GM13977 (cell line): Measurements from ENCODE around the gene ADAMTS9.
"Not testable (repeated sequence)": the region's sequence is repeated elsewhere in the genome, so short reads cannot be mapped to it uniquely, and the experiment has no call there.

Experiments
- DNase-seq: peaks from one replicate; pipeline ENCODE4 v3.0.0; 2012; ENCODE audit warnings: low spot score
- in situ Hi-C: fragments of 300-500 bp; cut with MboI; formaldehyde crosslinking; loops from one replicate; pipeline ENCODE4 v1.12.0; 2022; ENCODE audit warnings: low sequenced_read_pairs, low pct_unique_long_range_greater_than_20kb, mixed read lengths, inconsistent platforms; ENCODE audit not compliant: unreplicated experiment
- TF ChIP-seq, protein P1 (sequence below): IDR thresholded peaks from 2 replicates; pipeline ENCODE4 v1.5.1; 2012; ENCODE audit warnings: mild to moderate bottlenecking, control low read depth; ENCODE audit not compliant: insufficient read depth; ENCODE audit errors: extremely low read depth, missing control alignments

The ADAMTS9 gene

DNA sequence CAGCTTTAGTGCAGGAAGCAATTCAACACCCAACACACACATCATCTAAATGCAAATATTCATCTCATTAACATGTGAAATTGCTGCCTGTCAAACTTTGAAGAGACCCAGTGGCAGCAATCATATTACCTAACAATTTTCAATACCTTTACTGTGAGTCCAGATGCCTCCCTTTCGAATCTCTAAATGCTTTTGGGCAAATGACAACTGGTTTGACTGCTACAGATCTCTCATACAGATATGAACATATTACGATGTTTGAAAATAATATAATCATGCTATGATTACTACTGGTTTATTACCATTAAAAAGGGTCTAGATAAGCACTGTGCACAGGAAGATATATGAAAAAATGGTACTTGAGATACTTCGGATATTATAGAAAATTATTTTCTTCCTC lies 137.9 kb downstream of the ADAMTS9 start:
- DNase-seq = no peak
- in situ Hi-C loops = no loop called here
- TF ChIP-seq, protein P1, sequence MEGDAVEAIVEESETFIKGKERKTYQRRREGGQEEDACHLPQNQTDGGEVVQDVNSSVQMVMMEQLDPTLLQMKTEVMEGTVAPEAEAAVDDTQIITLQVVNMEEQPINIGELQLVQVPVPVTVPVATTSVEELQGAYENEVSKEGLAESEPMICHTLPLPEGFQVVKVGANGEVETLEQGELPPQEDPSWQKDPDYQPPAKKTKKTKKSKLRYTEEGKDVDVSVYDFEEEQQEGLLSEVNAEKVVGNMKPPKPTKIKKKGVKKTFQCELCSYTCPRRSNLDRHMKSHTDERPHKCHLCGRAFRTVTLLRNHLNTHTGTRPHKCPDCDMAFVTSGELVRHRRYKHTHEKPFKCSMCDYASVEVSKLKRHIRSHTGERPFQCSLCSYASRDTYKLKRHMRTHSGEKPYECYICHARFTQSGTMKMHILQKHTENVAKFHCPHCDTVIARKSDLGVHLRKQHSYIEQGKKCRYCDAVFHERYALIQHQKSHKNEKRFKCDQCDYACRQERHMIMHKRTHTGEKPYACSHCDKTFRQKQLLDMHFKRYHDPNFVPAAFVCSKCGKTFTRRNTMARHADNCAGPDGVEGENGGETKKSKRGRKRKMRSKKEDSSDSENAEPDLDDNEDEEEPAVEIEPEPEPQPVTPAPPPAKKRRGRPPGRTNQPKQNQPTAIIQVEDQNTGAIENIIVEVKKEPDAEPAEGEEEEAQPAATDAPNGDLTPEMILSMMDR = no peak

DNA sequence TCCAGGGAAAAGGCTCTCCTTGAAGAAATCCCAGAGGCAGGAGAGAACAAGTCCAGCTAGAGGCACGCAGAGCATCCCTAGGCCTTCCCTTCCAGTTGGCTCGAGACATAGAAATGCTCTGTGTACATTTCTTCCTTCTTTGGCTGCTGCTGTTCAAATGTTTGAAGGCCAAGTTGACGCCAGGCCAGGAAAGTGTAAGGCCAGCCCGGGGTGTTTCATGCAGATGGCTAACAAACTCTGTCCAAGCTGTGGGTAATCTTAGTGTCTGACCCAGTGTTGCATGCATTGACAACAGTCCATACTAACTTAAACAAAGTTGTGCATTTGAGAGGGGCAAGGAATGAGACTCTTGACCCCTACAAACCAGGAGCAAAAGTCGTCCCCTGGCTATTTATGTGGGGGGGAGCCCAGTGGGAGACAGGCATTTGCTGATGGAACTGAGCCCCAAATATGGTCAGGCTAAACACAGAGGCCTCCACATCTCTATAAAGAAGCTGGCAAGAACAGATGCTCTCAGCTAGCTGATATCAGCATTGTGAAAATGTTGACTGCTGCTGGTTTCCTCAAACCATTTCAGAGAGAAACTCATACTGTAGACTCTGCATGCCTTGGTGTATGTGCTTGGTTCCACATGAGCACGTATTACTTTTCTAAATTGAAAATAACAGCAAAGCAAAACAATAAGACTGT lies 139.5 kb downstream of the ADAMTS9 start:
- in situ Hi-C loops = no loop called here
- TF ChIP-seq, protein P1 = no peak
- no peak for DNase-seq

DNA sequence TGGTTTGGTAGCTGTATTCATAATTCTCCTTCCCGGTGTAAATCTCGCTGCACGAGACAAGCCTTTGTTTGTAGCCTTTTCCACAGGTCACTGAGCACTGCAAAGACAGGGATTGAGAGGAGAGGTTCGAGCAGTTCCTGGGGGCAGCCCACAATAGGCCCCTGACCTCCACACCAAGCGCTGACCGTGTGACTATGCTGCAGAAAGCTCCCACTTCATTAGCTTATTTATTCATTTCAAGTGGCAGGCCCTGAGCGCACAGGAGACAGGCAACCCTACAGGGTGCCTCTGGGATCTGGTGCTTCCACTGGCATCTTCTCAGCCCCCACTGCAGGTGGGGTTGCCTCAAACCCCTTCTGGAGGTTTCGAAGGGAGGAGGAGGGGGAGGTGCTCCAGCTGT lies 140.9 kb downstream of the ADAMTS9 start:
- in situ Hi-C loops = no loop called here

DNA sequence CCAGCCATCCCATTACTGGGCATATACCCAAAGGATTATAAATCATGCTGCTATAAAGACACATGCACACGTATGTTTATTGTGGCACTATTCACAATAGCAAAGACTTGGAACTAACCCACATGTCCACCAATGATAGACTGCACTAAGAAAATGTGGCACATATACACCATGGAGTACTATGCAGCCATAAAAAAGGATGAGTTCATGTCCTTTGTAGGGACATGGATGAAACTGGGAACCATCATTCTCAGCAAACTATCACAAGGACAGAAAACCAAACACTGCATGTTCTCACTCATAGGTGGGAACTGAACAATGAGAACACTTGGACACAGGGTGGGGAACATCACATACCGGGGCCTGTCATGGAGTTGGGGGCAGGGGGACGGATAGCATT lies 142.6 kb downstream of the ADAMTS9 start:
- in situ Hi-C loops, DNase-seq: not testable (repeated sequence)

More for the DNA sequence above, 140.9 kb downstream of the ADAMTS9 start:
- TF ChIP-seq, protein P1 = no peak
- no peak for DNase-seq

DNA sequence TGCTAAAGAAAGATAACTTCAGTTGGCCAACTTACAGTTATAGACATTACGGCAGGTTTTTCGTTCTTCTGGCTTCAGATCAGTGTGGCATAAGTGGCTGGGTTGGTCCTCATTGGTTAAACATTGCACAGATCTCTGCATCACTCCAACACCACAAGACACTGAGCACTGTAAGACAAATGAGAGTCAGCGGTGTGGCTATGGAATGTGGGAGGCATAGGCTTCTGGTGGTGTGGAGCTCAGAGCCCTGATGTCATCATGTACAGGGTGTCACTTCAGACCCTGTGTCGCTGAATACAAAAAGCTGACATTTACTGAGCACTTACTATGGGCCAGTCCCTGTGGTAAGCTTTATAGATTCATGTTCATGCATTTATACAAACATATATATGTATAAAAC lies 146.0 kb downstream of the ADAMTS9 start:
- TF ChIP-seq, protein P1 = no peak
- in situ Hi-C loops = no loop called here
- DNase-seq = no peak

DNA sequence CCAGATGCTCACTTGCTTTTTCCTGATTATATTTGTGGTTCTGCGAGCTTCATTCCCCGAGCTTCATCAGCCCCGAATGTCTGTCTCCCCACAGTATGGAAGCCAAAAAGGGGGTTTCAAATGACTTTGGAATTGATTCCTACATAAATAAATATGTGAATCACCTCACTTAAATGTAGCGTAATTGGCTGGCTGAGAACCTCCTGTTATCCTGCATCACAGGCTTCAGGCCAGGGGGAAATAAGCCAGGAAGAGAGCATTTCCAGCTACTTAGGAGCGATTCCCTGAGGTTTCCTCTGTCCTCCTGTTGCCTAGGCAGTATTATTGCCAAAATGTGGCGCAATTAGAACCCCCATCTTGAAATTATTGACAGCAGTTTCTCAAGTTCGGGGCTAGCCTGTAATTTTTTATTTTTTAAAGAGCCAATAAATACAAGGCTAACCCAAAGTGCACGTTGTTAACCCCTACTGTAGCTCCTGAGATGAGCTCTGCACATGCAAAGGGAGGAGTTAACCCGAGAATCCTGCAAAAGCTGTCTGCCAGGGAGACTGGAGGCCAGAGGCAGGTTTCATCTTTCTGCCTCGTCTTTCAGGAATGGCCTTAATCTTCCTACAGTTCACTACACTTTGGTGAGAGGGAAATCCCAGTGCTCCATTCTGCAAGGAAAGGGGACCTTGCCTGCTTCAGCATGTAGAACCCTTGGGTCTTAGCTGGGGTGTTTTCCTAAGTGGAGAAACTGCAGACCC lies 148.2 kb downstream of the ADAMTS9 start:
- TF ChIP-seq, protein P1 = no peak
- in situ Hi-C loops = no loop called here
- DNase-seq = no peak

DNA sequence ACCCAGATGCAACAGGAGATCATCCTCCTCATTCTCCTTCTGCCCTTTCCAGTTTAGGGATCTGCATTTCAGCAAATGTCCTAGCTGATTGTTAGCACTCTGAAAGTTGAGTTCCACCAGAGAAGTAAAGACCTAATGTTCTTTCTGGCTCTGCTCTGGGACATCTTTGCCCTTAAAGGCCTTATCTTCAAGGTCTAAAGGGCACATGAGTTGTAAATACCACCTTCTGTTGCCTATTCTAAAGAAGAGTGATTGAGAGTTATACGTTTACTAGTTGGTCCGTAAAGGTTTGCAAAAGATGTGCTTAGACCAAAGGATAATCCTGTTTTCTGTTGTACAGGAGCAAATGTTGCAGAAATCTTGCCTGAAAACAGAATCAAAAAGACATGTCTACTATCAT lies 151.6 kb downstream of the ADAMTS9 start:
- TF ChIP-seq, protein P1 = no peak
- in situ Hi-C loops = no loop called here
- DNase-seq = no peak
